ENCODE data around the gene GPA33.

DNA sequence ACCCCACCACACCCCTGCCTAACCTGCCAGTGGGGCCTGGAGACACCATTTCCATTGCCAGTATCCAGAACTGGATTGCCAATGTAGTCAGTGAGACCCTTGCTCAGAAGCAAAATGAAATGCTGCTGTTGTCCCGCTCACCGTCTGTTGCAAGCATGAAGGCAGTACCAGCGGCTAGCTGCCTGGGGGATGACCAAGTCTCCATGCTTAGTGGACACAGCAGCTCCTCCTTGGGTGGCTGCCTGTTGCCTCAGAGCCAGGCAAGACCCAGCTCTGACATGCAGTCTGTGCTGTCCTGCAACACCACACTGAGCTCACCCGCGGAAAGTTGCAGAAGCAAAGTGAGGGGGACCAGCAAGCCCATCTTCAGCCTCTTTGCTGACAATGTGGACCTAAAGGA is 37.1 kb upstream of the GPA33 start:
- TF ChIP-seq HMG20B (CRISPR knock-in tag; IDR thresholded peaks at IDR 0.05) (no peak), ZC3H11A (IDR thresholded peaks at IDR 0.05; ENCODE audit: low read depth, low read length) (no peak)
- TF ChIP-seq, protein P1, sequence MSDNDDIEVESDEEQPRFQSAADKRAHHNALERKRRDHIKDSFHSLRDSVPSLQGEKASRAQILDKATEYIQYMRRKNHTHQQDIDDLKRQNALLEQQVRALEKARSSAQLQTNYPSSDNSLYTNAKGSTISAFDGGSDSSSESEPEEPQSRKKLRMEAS (CRISPR knock-in tag; IDR thresholded peaks at IDR 0.05), result no peak
- TF ChIP-seq, protein P2, sequence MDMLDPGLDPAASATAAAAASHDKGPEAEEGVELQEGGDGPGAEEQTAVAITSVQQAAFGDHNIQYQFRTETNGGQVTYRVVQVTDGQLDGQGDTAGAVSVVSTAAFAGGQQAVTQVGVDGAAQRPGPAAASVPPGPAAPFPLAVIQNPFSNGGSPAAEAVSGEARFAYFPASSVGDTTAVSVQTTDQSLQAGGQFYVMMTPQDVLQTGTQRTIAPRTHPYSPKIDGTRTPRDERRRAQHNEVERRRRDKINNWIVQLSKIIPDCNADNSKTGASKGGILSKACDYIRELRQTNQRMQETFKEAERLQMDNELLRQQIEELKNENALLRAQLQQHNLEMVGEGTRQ (CRISPR knock-in tag; IDR thresholded peaks at IDR 0.05), result no peak
